ENCODE measurements around the gene PARD6B.

- no peak for TF ChIP-seq CTCF (IDR thresholded peaks at IDR 0.05 in 8 of 11, conservative IDR thresholded peaks at IDR 0.05 in 3 of 11)
- TF ChIP-seq POLR2AphosphoS5 (IDR thresholded peaks at IDR 0.05), result no peak
Measured at GRCh38 chr20:50723672-50724071, 7.7 kb upstream of the PARD6B start.

All from spleen (tissue), 7 donors.